ENCODE data around the gene TAC3. TPM values are rescaled to one million over a fixed set of nuclear protein-coding genes. Genes with fewer than 3 reads are reported as not detected.
"Not testable (repeated sequence)": the region's sequence is repeated elsewhere in the genome, so short reads cannot be mapped to it uniquely, and the experiment has no call there.

Gene TAC3
- total RNA-seq, 4 donors from 2014 or later, result not detected

DNA sequence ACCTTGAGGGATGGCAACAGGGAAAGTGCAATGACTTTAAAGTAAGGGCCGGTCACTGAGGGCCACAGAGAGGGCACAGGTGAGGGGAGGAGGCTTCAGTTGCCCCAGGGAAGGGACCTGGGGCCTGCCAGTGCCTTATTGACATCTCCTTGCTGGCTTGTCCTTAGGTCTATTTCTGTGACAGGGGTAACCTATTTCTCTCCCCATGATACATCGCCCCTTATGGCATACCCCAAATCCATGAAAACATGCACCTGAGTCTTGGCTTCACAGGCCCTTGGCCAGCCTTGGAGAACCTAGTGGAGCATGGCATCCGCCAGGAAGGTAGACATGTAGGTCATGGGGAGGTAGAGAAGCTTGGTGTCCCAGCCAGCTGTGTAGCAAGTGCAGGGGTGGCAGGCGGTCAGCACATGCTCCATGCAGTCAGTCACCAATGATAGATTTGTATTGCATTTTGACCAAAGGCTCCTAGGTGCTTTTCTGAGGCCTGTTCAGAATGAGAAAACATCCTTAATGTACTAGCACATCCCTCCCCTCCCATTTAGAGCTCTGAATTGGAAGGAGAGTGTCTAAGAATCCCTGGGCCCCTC lies 35.3 kb downstream of the TAC3 start:
- Histone ChIP-seq H3K4me3 (no peak overlapping the region), H3K36me3 (no peaks in the 10 kb centered on the region), H3K9me3 (no peaks in the 10 kb centered on the region), H3K27ac (peak overlapping the region in 3 of 4 donors; percentile 33 to 71 (median 63)), H3K4me1 (peaks cover 2 to 22% (median 6%) of the 10 kb centered on the region in 3 donors), H3K27me3 (no peaks in the 10 kb centered on the region)
- TF ChIP-seq POLR2A (IDR thresholded peaks at IDR 0.05) (no peak), CTCF (IDR thresholded peaks at IDR 0.05) (no peak)
- WGBS, 2 donors, result 87 to 95% methylated on average over 3 to 4 of the region's 4 CpGs
- DNase-seq, result no peak
- intact Hi-C loops (cut with DNase I), result no loop called here

- H3K27me3 ChIP-seq, result no peaks in the 10 kb centered on the region
- peaks cover 0 to 18% (median 4%) of the 10 kb centered on the region in 3 donors for H3K4me1 ChIP-seq
- no peak for TF ChIP-seq CTCF (IDR thresholded peaks at IDR 0.05)
- no peak for TF ChIP-seq POLR2A (IDR thresholded peaks at IDR 0.05)
- intact Hi-C loops (cut with DNase I), result no loop called here
- H3K9me3 ChIP-seq, result no peaks in the 10 kb centered on the region
- H3K4me3 ChIP-seq, result no peak overlapping the region
- no peaks in the 10 kb centered on the region for H3K36me3 ChIP-seq
- H3K27ac ChIP-seq, result peak overlapping the region in 3 of 4 donors; percentile 33 to 71 (median 63)
- 57 to 80% methylated on average over 6 of the region's 6 CpGs for WGBS, 2 donors
- DNase-seq, result no peak
Measured at GRCh38 chr12:56980268-56980667, 36.1 kb downstream of the TAC3 start.

DNA sequence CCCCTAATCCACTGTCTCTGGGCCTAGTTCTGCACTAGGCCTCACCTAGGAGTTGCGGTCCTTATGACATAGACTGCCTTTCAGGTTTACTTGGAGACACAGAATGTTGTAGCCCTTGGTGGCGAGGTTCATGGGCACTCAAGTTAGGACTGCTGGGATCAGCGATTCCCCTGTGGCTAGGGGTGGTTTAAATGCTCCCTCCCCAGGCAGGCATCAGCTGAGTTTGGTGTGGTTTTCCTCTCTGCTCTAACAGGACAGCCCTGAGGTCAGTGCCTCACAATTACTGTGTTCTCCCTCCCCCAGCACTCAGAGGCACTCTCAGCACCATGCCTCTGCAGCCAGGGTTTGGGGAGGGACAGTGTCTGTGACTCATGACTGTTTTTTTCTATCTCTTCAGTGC lies 36.7 kb downstream of the TAC3 start:
- peaks cover 0 to 18% (median 4%) of the 10 kb centered on the region in 3 donors for H3K4me1 ChIP-seq
- no peak for TF ChIP-seq CTCF (IDR thresholded peaks at IDR 0.05)
- DNase-seq, result no peak
- intact Hi-C loops (cut with DNase I), result no loop called here
- no peak overlapping the region for H3K4me3 ChIP-seq
- H3K36me3 ChIP-seq, result no peaks in the 10 kb centered on the region
- WGBS, 2 donors, result 86% methylated on average over 1 of the region's 3 CpGs; no CpG with 5 or more reads in 1 of the 2 donors
- H3K27me3 ChIP-seq, result no peaks in the 10 kb centered on the region
- peak overlapping the region in 2 of 4 donors; percentile 63 to 71 for H3K27ac ChIP-seq
- H3K9me3 ChIP-seq, result no peaks in the 10 kb centered on the region

DNA sequence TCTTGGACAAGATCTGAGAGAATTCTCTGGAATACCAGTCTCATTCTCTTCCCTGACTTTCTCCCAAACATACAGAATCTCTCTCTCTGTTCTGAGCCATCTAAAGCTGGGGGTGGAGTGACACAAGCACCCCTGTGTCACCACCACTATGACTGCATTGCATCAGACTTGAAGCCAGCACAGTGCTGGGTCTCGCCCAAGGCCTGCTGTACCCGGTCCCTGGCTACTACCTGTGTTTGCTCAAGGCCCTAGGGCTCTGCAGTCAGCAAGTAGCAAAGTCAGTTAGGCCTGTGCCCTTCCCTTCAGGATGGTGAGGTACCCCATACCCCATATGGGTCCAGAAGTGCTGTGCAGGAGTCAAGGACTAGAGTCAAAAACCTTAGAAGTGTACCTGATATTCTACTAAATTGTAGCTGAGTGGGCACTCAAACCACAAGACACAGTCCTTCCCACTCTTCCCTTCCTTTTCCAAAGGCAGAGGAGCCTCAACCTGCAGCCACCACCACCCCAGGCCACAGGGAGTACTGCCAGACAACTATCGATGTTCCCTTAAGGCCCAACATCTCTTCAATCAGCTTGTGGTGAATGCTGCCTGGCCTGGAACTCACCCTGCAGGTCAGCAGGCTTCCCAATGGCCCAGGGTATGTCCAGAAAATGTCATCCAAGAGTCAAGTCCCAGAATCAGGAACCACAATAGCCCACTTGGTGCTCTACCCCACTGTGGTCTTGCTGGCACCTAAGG lies 37.8 kb downstream of the TAC3 start:
- Histone ChIP-seq H3K4me1 (peaks cover 0 to 18% (median 4%) of the 10 kb centered on the region in 3 donors), H3K9me3 (no peaks in the 10 kb centered on the region), H3K27me3 (no peaks in the 10 kb centered on the region), H3K4me3 (no peak overlapping the region), H3K36me3 (no peaks in the 10 kb centered on the region), H3K27ac (no peak overlapping the region)
- no peak for TF ChIP-seq POLR2A (IDR thresholded peaks at IDR 0.05)
- TF ChIP-seq CTCF (IDR thresholded peaks at IDR 0.05), result no peak
- intact Hi-C loops (cut with DNase I), result no loop called here
- WGBS, 2 donors, result 75 to 92% methylated on average over 2 of the region's 3 CpGs
- DNase-seq, result no peak

DNA sequence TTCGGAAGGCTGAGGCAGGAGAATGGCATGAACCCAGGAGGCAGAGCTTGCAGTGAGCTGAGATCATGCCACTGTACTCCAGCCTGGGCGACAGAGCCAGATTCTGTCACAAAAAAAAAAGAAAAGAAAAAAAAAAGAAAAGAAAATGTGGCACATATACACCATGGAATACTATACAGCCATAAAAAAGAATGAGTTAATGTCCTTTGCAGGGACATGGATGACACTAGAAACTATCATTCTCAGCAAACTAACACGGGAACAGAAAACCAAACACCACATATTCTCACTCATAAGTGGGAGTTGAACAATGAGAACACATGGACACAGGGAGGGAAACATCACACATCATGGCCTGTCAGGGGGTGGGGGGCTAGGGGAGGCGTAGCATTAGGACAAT lies 39.0 kb downstream of the TAC3 start:
- H3K36me3 ChIP-seq; H3K4me3 ChIP-seq; intact Hi-C loops (cut with DNase I); DNase-seq; H3K27me3 ChIP-seq; H3K27ac ChIP-seq; H3K9me3 ChIP-seq: not testable (repeated sequence)
- peaks cover 0 to 18% (median 4%) of the 10 kb centered on the region in 3 donors for H3K4me1 ChIP-seq
- WGBS, 2 donors, result 75 to 83% methylated on average over 4 of the region's 4 CpGs

GRCh38 chr12:56974224-56974623 lies 42.1 kb downstream of the TAC3 start:
- H3K27ac ChIP-seq; H3K36me3 ChIP-seq; H3K9me3 ChIP-seq; H3K4me3 ChIP-seq; H3K27me3 ChIP-seq; intact Hi-C loops (cut with DNase I); DNase-seq; H3K4me1 ChIP-seq: not testable (repeated sequence)
- WGBS, 2 donors, result 91 to 93% methylated on average over 2 to 3 of the region's 3 CpGs

- H3K9me3 ChIP-seq; H3K27ac ChIP-seq; H3K4me1 ChIP-seq; intact Hi-C loops (cut with DNase I); DNase-seq; H3K4me3 ChIP-seq; H3K36me3 ChIP-seq; H3K27me3 ChIP-seq: not testable (repeated sequence)
- WGBS, 2 donors, result 62 to 78% methylated on average over 5 to 6 of the region's 6 CpGs
Measured at GRCh38 chr12:56968910-56969309, 47.4 kb downstream of the TAC3 start.

GRCh38 chr12:56965997-56966642 lies 50.2 kb downstream of the TAC3 start:
- WGBS, 2 donors, result 83 to 89% methylated on average over 10 to 13 of the region's 15 CpGs
- DNase-seq; H3K36me3 ChIP-seq; intact Hi-C loops (cut with DNase I); H3K4me3 ChIP-seq; H3K27ac ChIP-seq; H3K4me1 ChIP-seq; H3K27me3 ChIP-seq; H3K9me3 ChIP-seq: not testable (repeated sequence)

GRCh38 chr12:56965124-56965523 lies 51.2 kb downstream of the TAC3 start:
- 100% methylated on average over 1 of the region's 4 CpGs for WGBS, 2 donors
- intact Hi-C loops (cut with DNase I); DNase-seq: not testable (repeated sequence)

More at GRCh38 chr12:56965124-56965523, 51.2 kb downstream of the TAC3 start:
- not testable (repeated sequence) for H3K4me1 ChIP-seq, H3K27me3 ChIP-seq, H3K4me3 ChIP-seq, H3K9me3 ChIP-seq, H3K36me3 ChIP-seq, H3K27ac ChIP-seq
